GM12878 (cell line): ENCODE measurements around the gene KRTAP10-5. TPM values are rescaled to one million over a fixed set of nuclear protein-coding genes. Genes with fewer than 3 reads are reported as not detected.

Source experiments
- ATAC-seq: fragments of 200-7000 bp; cut with Tn5 transposase; 3 replicates; pipeline ENCODE4 v1.9.1; 2020; ENCODE audit warnings: mild to moderate bottlenecking, moderate library complexity
- BruUV-seq: library from RNA; stranded (reverse); fragments of 400-500 nt; replicated peaks from 2 replicates; lab custom pipeline; 2021; lab: Mats Ljungman, UMichigan
- CTCF ChIA-PET: fragments of 300-600 bp; sonication (Branson Sonifier 250); formaldehyde crosslinking; extraction: SDS; loops from one replicate; lab custom pipeline; 2021; ENCODE audit warnings: inconsistent platforms; lab: Yijun Ruan, JAX
- POLR2A ChIA-PET: fragments of 350-600 bp; formaldehyde crosslinking; extraction: SDS; loops from one replicate; lab custom pipeline; 2021; ENCODE audit warnings: inconsistent platforms; lab: Charles Lee
- RAD21 ChIA-PET: fragments of 300-600 bp; sonication (Branson Sonifier 250); formaldehyde crosslinking; loops from one replicate; lab custom pipeline; 2023; ENCODE audit warnings: antibody characterized with exemption; ENCODE audit not compliant: unreplicated experiment; lab: Charles Lee
- SMC1A ChIA-PET: fragments of 300-600 bp; sonication (Branson Sonifier 250); formaldehyde crosslinking; loops from one replicate; lab custom pipeline; 2023; ENCODE audit not compliant: unreplicated experiment, uncharacterized antibody; lab: Charles Lee
- DNase-seq: peaks from one replicate; pipeline ENCODE4 v3.0.0-alpha.2; 2011; ENCODE audit warnings: low read depth, low spot score
- FAIRE-seq: peaks from 3 replicates; lab custom pipeline; 2011; peaks lifted over from hg19 to GRCh38; lab: Jason Lieb, UNC
- H2AFZ ChIP-seq: 2 replicates; pipeline ENCODE4 v1.6.0; 2011; ENCODE audit warnings: low read depth, low read length, control low read depth; ENCODE audit not compliant: control insufficient read depth
- H3K27ac ChIP-seq: 2 replicates; pipeline ENCODE4 v1.5.1; 2011; ENCODE audit warnings: control low read depth; ENCODE audit not compliant: control insufficient read depth, insufficient read depth
- H3K27me3 ChIP-seq, 2 experiments: replicated peaks in 1 of 2; 2 replicates each; pipeline versions ENCODE4 v1.6.0 to v1.6.1; 2011; ENCODE audit warnings: low read length in 1 of 2; ENCODE audit not compliant: control insufficient read depth in 2 of 2, insufficient read depth in 2 of 2
- H3K36me3 ChIP-seq, 2 experiments: 2 replicates each; pipeline ENCODE4 v1.5.1; 2011; ENCODE audit warnings: low read length in 1 of 2; ENCODE audit not compliant: control insufficient read depth in 2 of 2, insufficient read depth in 2 of 2
- H3K4me1 ChIP-seq: 2 replicates; pipeline ENCODE4 v1.6.1; 2011; ENCODE audit warnings: mild to moderate bottlenecking, low read length, moderate library complexity, mixed read lengths; ENCODE audit not compliant: control insufficient read depth, insufficient read depth
- H3K4me2 ChIP-seq: 2 replicates; pipeline ENCODE4 v1.6.0; 2011; ENCODE audit warnings: control low read depth; ENCODE audit not compliant: control insufficient read depth, insufficient read depth
- H3K4me3 ChIP-seq: fragments of 200-600 bp; sonication (generic); 2 replicates; pipeline ENCODE4 v1.5.1; 2016
- H3K79me2 ChIP-seq: 2 replicates; pipeline ENCODE4 v1.6.0; 2011; ENCODE audit warnings: low read length; ENCODE audit not compliant: control insufficient read depth, insufficient read depth
- H3K9ac ChIP-seq: 2 replicates; pipeline ENCODE4 v1.8.0; 2011; ENCODE audit warnings: low read length, control low read depth, mixed read lengths; ENCODE audit not compliant: control insufficient read depth, insufficient read depth
- H3K9me3 ChIP-seq: replicated peaks from 3 replicates; pipeline ENCODE4 v1.5.1; 2011; ENCODE audit warnings: mild to moderate bottlenecking, low read length; ENCODE audit not compliant: control insufficient read depth, insufficient read depth
- H4K20me1 ChIP-seq: 2 replicates; pipeline ENCODE4 v1.6.0; 2011; ENCODE audit not compliant: control insufficient read depth, insufficient read depth
- BCLAF1 ChIP-seq: fragments of 450-650 bp; IDR thresholded peaks from 2 replicates; pipeline ENCODE4 v1.6.1; 2017; ENCODE audit warnings: antibody characterized with exemption, mild to moderate bottlenecking, moderate library complexity
- CTCF ChIP-seq, 3 experiments: IDR thresholded peaks in 2 of 3; conservative IDR thresholded peaks in 1 of 3; 2 replicates each; pipeline ENCODE4 v1.5.1; 2011; ENCODE audit warnings: low read depth in 3 of 3, low read length in 3 of 3, mild to moderate bottlenecking in 3 of 3, control low read depth in 2 of 3, moderate library complexity in 2 of 3, inconsistent platforms in 1 of 3, mixed read lengths in 1 of 3; ENCODE audit not compliant: control insufficient read depth in 2 of 3, insufficient read depth in 1 of 3; ENCODE audit errors: extremely low read depth in 1 of 3
- IRF4 ChIP-seq: IDR thresholded peaks from 2 replicates; pipeline ENCODE4 v1.6.1; 2011; ENCODE audit warnings: low read depth, low read length
- MLLT1 ChIP-seq: fragments of 450-650 bp; IDR thresholded peaks from 2 replicates; pipeline ENCODE4 v1.6.1; 2016; ENCODE audit warnings: mild to moderate bottlenecking
- MYC ChIP-seq: IDR thresholded peaks from 2 replicates; pipeline ENCODE4 v1.6.1; 2011; ENCODE audit warnings: mild to moderate bottlenecking, low read length, moderate library complexity, inconsistent platforms; ENCODE audit not compliant: insufficient read depth, insufficient replicate concordance, insufficient read length, severe bottlenecking
- NKRF ChIP-seq: fragments of 450-650 bp; conservative IDR thresholded peaks from 2 replicates; pipeline ENCODE4 v1.6.1; 2017; ENCODE audit warnings: mild to moderate bottlenecking, moderate library complexity
- WGBS: methylation state at CpG from one replicate; pipeline ENCODE4 v1.1.6; 2016; ENCODE audit warnings: low lambda C conversion rate; ENCODE audit not compliant: insufficient replicate concordance, insufficient coverage; ENCODE audit errors: missing lambda C conversion rate; 5-methylcytosine and 5-hydroxymethylcytosine counted together
- in situ Hi-C: fragments of 300-500 bp; cut with MboI; formaldehyde crosslinking; loops from 9 replicates; pipeline ENCODE4 v1.14.3; 2018; ENCODE audit warnings: mixed read lengths
- intact Hi-C: fragments of 100-400 bp; cut with micrococcal nuclease; formaldehyde crosslinking; loops from one replicate; pipeline ENCODE4 v1.14.2; 2022; ENCODE audit not compliant: unreplicated experiment
- polyA plus RNA-seq, 11 experiments: library from polyadenylated mRNA; depleted of rRNA in 4 of 11; unstranded in 6 of 11; stranded (reverse) in 5 of 11; fragments of >200 nt; fragmentation: Nextera tagmentation in 4 of 11; fragmentation: Illumina TruSeq in 1 of 11; extraction: Ambion mirVana in 4 of 11; extraction: Trizol in 1 of 11; gene quantifications; 1 replicate in 1 of 11; 2 replicates in 10 of 11; pipeline versions ENCODE4 v1.2.1 to v1.2.3, GENCODE V29; 2011 to 2016; ENCODE audit warnings: inconsistent platforms in 2 of 11, missing spikeins in 2 of 11, low read depth in 1 of 11
- total RNA-seq, 4 experiments: library from RNA; depleted of rRNA in 3 of 4; stranded (reverse); fragments of >200 nt in 3 of 4; fragmentation: Illumina TruSeq in 1 of 4; extraction: Trizol in 1 of 4; gene quantifications; 2 replicates each; pipeline versions ENCODE4 v1.2.1 to v1.2.3, GENCODE V29; 2013 to 2021

The KRTAP10-5 gene
- total and polyA plus RNA-seq, 10 of the 15 experiments (the other 5 are each of a cell fraction or from before 2014, with no cell fraction given) = not detected

GRCh38 chr21:44618909-44619308 is 38.5 kb upstream of the KRTAP10-5 start (continued):
- no peak for TF ChIP-seq BCLAF1
- TF ChIP-seq IRF4 = no peak

- Histone ChIP-seq H3K4me1 (no peaks in the 10 kb centered on the region), H3K79me2 (no peaks in the 10 kb centered on the region), H2AFZ (no peak overlapping the region), H4K20me1 (no peaks in the 10 kb centered on the region), H3K9ac (no peak overlapping the region), H3K9me3 (peaks cover 1% of the 10 kb centered on the region; the same call in 1 of the 3 replicates), H3K4me3 (no peak overlapping the region), H3K36me3 (no peaks in the 10 kb centered on the region), H3K27ac (no peak overlapping the region), H3K4me2 (no peak overlapping the region), H3K27me3 (no peaks in the 10 kb centered on the region)
- ChIA-PET POLR2A (no interaction called here), SMC1A (interaction anchor here (1.1 to 1.3 kb wide), 2 partner anchors 10 to 57 kb away, joined by 3 read pairs; no protein-coding TSS in a partner anchor), RAD21 (interaction anchor here (0.9 to 1.3 kb wide), 2 partner anchors 54 to 124 kb away, joined by 3 read pairs; no protein-coding TSS in a partner anchor), CTCF (interaction anchor here (0.9 to 1.1 kb wide), 2 partner anchors 108 to 175 kb away, joined by 3 read pairs; no protein-coding TSS in a partner anchor)
- no TSS peak for BruUV-seq
- ATAC-seq (no peak), DNase-seq (no peak), FAIRE-seq (no peak)
- intact Hi-C loops = no loop called here
- in situ Hi-C loops = no loop called here
- WGBS = 18% methylated on average over 4 of the region's 4 CpGs
- TF ChIP-seq MLLT1 = no peak
- TF ChIP-seq NKRF = no peak
- peak in 1 of 3 experiments; percentile 7; a peak in 2 of 6 replicates for TF ChIP-seq CTCF (IDR thresholded peaks at IDR 0.05 in 2 of 3, conservative IDR thresholded peaks at IDR 0.05 in 1 of 3; ENCODE audit: control insufficient read depth in 2 of 3, extremely low read depth in 1 of 3, insufficient read depth in 1 of 3, low read depth in 3 of 3, low read length in 3 of 3)
- TF ChIP-seq MYC = no peak
Observed at GRCh38 chr21:44618504-44618903, 38.1 kb upstream of the KRTAP10-5 start.
